IMR-90 (cell line): ENCODE measurements around the gene CTNNA1. TPM values are rescaled to one million over a fixed set of nuclear protein-coding genes. Genes with fewer than 3 reads are reported as not detected.

ENCODE experiments used
- ATAC-seq: fragments of 200-7000 bp; cut with Tn5 transposase; 2 replicates; pipeline ENCODE4 v1.9.1; 2020; ENCODE audit warnings: low read depth, mild to moderate bottlenecking, moderate library complexity
- BruUV-seq: library from RNA; stranded (reverse); fragments of 400-500 nt; replicated peaks from 2 replicates; lab custom pipeline; 2021; lab: Mats Ljungman, UMichigan
- CTCF ChIA-PET: fragments of 300-600 bp; formaldehyde crosslinking; extraction: SDS; loops from one replicate; lab custom pipeline; 2021; ENCODE audit warnings: antibody characterized with exemption; lab: Yijun Ruan, JAX
- POLR2A ChIA-PET: fragments of 300-600 bp; sonication (Branson Sonifier 250); formaldehyde crosslinking; loops from one replicate; lab custom pipeline; 2022; ENCODE audit warnings: antibody characterized with exemption; ENCODE audit not compliant: unreplicated experiment; lab: Charles Lee
- DNase-seq: peaks from one replicate; pipeline ENCODE4 v3.0.0; 2013
- H2AFZ ChIP-seq: replicated peaks from 2 replicates; pipeline ENCODE3; 2013; ENCODE audit warnings: low read length, mild to moderate bottlenecking; ENCODE audit not compliant: poor library complexity
- H2AK5ac ChIP-seq: 2 replicates; pipeline ENCODE4 v1.6.1; 2013; ENCODE audit warnings: low read depth, low read length, inconsistent platforms
- H2AK9ac ChIP-seq: replicated peaks from 2 replicates; pipeline ENCODE3; 2013; ENCODE audit warnings: mild to moderate bottlenecking, low read depth, low read length, moderate library complexity; ENCODE audit not compliant: poor library complexity
- H2BK120ac ChIP-seq: 2 replicates; pipeline ENCODE4 v1.6.1; 2013; ENCODE audit warnings: low read depth, low read length, inconsistent platforms
- H2BK15ac ChIP-seq: 3 replicates; pipeline ENCODE4 v1.6.1; 2013; ENCODE audit warnings: low read depth, low read length, inconsistent platforms
- H2BK20ac ChIP-seq: 2 replicates; pipeline ENCODE4 v1.6.1; 2013; ENCODE audit warnings: low read depth, mild to moderate bottlenecking, inconsistent platforms, low read length, moderate library complexity
- H2BK5ac ChIP-seq: 2 replicates; pipeline ENCODE4 v1.6.1; 2013; ENCODE audit warnings: mild to moderate bottlenecking, low read depth, low read length, inconsistent platforms; ENCODE audit not compliant: poor library complexity, severe bottlenecking
- H3K14ac ChIP-seq: replicated peaks from 2 replicates; pipeline ENCODE4 v1.6.1; 2013; ENCODE audit warnings: low read depth, low read length, inconsistent platforms
- H3K18ac ChIP-seq: 2 replicates; pipeline ENCODE4 v1.6.1; 2013; ENCODE audit warnings: low read depth, low read length, control low read depth
- H3K23ac ChIP-seq: 2 replicates; pipeline ENCODE4 v1.6.1; 2013; ENCODE audit warnings: low read depth, low read length, inconsistent platforms
- H3K27ac ChIP-seq: 2 replicates; pipeline ENCODE4 v1.5.1; 2013; ENCODE audit warnings: mild to moderate bottlenecking, control low read depth, low read length; ENCODE audit not compliant: insufficient read depth
- H3K27me3 ChIP-seq: 2 replicates; pipeline ENCODE4 v1.6.1; 2013; ENCODE audit warnings: low read length; ENCODE audit not compliant: control insufficient read depth, insufficient read depth
- H3K36me3 ChIP-seq: 2 replicates; pipeline ENCODE4 v1.6.1; 2013; ENCODE audit warnings: low read length, mixed read lengths; ENCODE audit not compliant: control insufficient read depth, insufficient read depth
- H3K4ac ChIP-seq: 2 replicates; pipeline ENCODE4 v1.6.1; 2013; ENCODE audit warnings: low read depth, low read length, inconsistent platforms
- H3K4me1 ChIP-seq: 2 replicates; pipeline ENCODE4 v1.6.1; 2013; ENCODE audit warnings: low read length, mixed read lengths; ENCODE audit not compliant: control insufficient read depth, insufficient read depth
- H3K4me2 ChIP-seq: 2 replicates; pipeline ENCODE4 v1.6.1; 2013; ENCODE audit warnings: low read depth, mild to moderate bottlenecking, control low read depth, low read length, moderate library complexity
- H3K4me3 ChIP-seq: 2 replicates; pipeline ENCODE4 v1.5.1; 2013; ENCODE audit warnings: low read depth, mild to moderate bottlenecking, control low read depth, low read length, moderate library complexity; ENCODE audit not compliant: insufficient read depth
- H3K56ac ChIP-seq: 2 replicates; pipeline ENCODE4 v1.6.1; 2013; ENCODE audit warnings: low read length, inconsistent platforms; ENCODE audit not compliant: insufficient read depth; ENCODE audit errors: extremely low read depth
- H3K79me1 ChIP-seq, 2 experiments: 2 replicates each; pipeline ENCODE4 v1.6.1; 2013; ENCODE audit warnings: low read length in 2 of 2, inconsistent platforms in 1 of 2, low read depth in 1 of 2
- H3K9ac ChIP-seq: 2 replicates; pipeline ENCODE4 v1.6.1; 2013; ENCODE audit warnings: low read depth, low read length, control low read depth
- H3K9me1 ChIP-seq: 2 replicates; pipeline ENCODE4 v1.6.1; 2013; ENCODE audit warnings: low read length, inconsistent platforms; ENCODE audit not compliant: insufficient read depth
- H3K9me3 ChIP-seq: 2 replicates; pipeline ENCODE4 v1.6.1; 2013; ENCODE audit warnings: low read length; ENCODE audit not compliant: control insufficient read depth, insufficient read depth
- H4K20me1 ChIP-seq: 2 replicates; pipeline ENCODE4 v1.6.1; 2013; ENCODE audit warnings: low read length, inconsistent platforms; ENCODE audit not compliant: insufficient read depth
- H4K5ac ChIP-seq: 2 replicates; pipeline ENCODE4 v1.6.1; 2013; ENCODE audit warnings: mild to moderate bottlenecking, low read depth, low read length, control low read depth
- H4K8ac ChIP-seq, 2 experiments: 2 replicates each; pipeline ENCODE4 v1.6.1; 2013; ENCODE audit warnings: low read depth in 2 of 2, low read length in 2 of 2, control low read depth in 1 of 2, inconsistent platforms in 1 of 2
- H4K91ac ChIP-seq: 2 replicates; pipeline ENCODE4 v1.6.1; 2013; ENCODE audit warnings: low read depth, low read length, inconsistent platforms; ENCODE audit not compliant: insufficient read depth
- BHLHE40 ChIP-seq: fragments of 150-350 bp; IDR thresholded peaks from 2 replicates; pipeline ENCODE4 v1.6.1; 2016; ENCODE audit warnings: mild to moderate bottlenecking, low read depth, low read length
- MXI1 ChIP-seq: IDR thresholded peaks from 2 replicates; pipeline ENCODE4 v1.6.1; 2012; ENCODE audit warnings: low read depth, mild to moderate bottlenecking, low read length, moderate library complexity, borderline replicate concordance
- RAD21 ChIP-seq: IDR thresholded peaks from 2 replicates; pipeline ENCODE4 v1.6.1; 2012; ENCODE audit warnings: low read length, improper control_type of control experiment
- RCOR1 ChIP-seq: IDR thresholded peaks from 2 replicates; pipeline ENCODE4 v1.6.1; 2012; ENCODE audit warnings: mild to moderate bottlenecking, low read length, improper control_type of control experiment; ENCODE audit not compliant: insufficient replicate concordance
- WGBS, 2 experiments: methylation state at CpG; one replicate each; pipeline versions ENCODE4 v1.1.5 to v1.1.7; 2013; ENCODE audit warnings: missing lambda C conversion rate in 2 of 2; ENCODE audit not compliant: insufficient read length in 1 of 2; ENCODE audit errors: extremely low coverage in 2 of 2; 5-methylcytosine and 5-hydroxymethylcytosine counted together
- dilution Hi-C: fragments of 300-500 bp; cut with HindIII; formaldehyde crosslinking; loops from one replicate; pipeline ENCODE4 v1.14.3; 2018; ENCODE audit warnings: low sequenced_read_pairs; ENCODE audit not compliant: unreplicated experiment
- in situ Hi-C: fragments of 300-500 bp; cut with MboI; formaldehyde crosslinking; loops from 3 replicates; pipeline ENCODE4 v1.14.3; 2019; ENCODE audit warnings: low sequenced_read_pairs, inconsistent platforms, mixed read lengths
- intact Hi-C: fragments of 100-400 bp; cut with micrococcal nuclease; formaldehyde crosslinking; loops from 2 replicates; pipeline ENCODE4 v1.10.0; 2022
- polyA plus RNA-seq, 3 experiments: library from polyadenylated mRNA; depleted of rRNA; stranded (reverse); fragments of >200 nt; gene quantifications; 2 replicates each; pipeline ENCODE4 v1.2.3, GENCODE V29; 2012; ENCODE audit warnings: low replicate concordance in 1 of 3
- total RNA-seq: library from RNA; depleted of rRNA; stranded (reverse); fragments of >200 nt; gene quantifications from 2 replicates; pipeline ENCODE4 v1.2.3, GENCODE V29; 2012
- TF ChIP-seq, protein P1 (sequence below): fragments of 150-350 bp; IDR thresholded peaks from 2 replicates; pipeline ENCODE4 v1.6.1; 2017; ENCODE audit warnings: mild to moderate bottlenecking, antibody characterized with exemption, low read length, low read depth

CTNNA1 gene
- total and polyA plus RNA-seq, 2 of the 4 experiments (the other 2 are of a cell fraction) = 220 to 471 TPM

- Histone ChIP-seq H2BK20ac (no peak overlapping the region), H3K9me1 (peaks cover 3% of the 10 kb centered on the region; the same call in 1 of the 2 replicates), H3K4me3 (no peak overlapping the region), H4K5ac (no peak overlapping the region), H3K23ac (no peak overlapping the region), H3K18ac (no peak overlapping the region), H2AK9ac (no peak overlapping the region), H3K14ac (no peak overlapping the region), H2AFZ (no peak overlapping the region), H3K9ac (no peak overlapping the region), H3K56ac (no peak overlapping the region), H4K8ac (no peak overlapping the region), H3K4ac (no peak overlapping the region), H4K91ac (no peak overlapping the region), H2AK5ac (no peak overlapping the region), H3K9me3 (no peaks in the 10 kb centered on the region), H2BK15ac (no peak overlapping the region), H4K20me1 (peaks cover 66% of the 10 kb centered on the region), H2BK5ac (no peak overlapping the region), H3K4me2 (no peak overlapping the region), H3K36me3 (peaks cover 2% of the 10 kb centered on the region; the same call in 1 of the 2 replicates), H3K27ac (no peak overlapping the region), H3K27me3 (no peaks in the 10 kb centered on the region), H3K79me1 (peaks cover 26 to 77% of the 10 kb centered on the region in 2 experiments), H3K4me1 (peaks cover 4% of the 10 kb centered on the region), H2BK120ac (no peak overlapping the region)
- POLR2A ChIA-PET = no interaction called here
- dilution Hi-C loops = no loop called here
- in situ Hi-C loops = no loop called here
- WGBS, 2 experiments = 100% methylated on average over 2 of the region's 4 CpGs; no CpG with 5 or more reads in 1 of the 2 experiments
- no peak for ATAC-seq
- TF ChIP-seq, protein P1, sequence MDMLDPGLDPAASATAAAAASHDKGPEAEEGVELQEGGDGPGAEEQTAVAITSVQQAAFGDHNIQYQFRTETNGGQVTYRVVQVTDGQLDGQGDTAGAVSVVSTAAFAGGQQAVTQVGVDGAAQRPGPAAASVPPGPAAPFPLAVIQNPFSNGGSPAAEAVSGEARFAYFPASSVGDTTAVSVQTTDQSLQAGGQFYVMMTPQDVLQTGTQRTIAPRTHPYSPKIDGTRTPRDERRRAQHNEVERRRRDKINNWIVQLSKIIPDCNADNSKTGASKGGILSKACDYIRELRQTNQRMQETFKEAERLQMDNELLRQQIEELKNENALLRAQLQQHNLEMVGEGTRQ = no peak
- TF ChIP-seq MXI1 (no peak), RCOR1 (no peak), BHLHE40 (no peak), RAD21 (no peak)
- CTCF ChIA-PET = no interaction called here
- intact Hi-C loops = no loop called here
- DNase-seq = no peak
- no TSS peak for BruUV-seq
These were observed 83.9 kb downstream of the CTNNA1 start for GRCh38 chr5:138837160-138837559.
